ENCODE results near the gene CFAP74.

DNA sequence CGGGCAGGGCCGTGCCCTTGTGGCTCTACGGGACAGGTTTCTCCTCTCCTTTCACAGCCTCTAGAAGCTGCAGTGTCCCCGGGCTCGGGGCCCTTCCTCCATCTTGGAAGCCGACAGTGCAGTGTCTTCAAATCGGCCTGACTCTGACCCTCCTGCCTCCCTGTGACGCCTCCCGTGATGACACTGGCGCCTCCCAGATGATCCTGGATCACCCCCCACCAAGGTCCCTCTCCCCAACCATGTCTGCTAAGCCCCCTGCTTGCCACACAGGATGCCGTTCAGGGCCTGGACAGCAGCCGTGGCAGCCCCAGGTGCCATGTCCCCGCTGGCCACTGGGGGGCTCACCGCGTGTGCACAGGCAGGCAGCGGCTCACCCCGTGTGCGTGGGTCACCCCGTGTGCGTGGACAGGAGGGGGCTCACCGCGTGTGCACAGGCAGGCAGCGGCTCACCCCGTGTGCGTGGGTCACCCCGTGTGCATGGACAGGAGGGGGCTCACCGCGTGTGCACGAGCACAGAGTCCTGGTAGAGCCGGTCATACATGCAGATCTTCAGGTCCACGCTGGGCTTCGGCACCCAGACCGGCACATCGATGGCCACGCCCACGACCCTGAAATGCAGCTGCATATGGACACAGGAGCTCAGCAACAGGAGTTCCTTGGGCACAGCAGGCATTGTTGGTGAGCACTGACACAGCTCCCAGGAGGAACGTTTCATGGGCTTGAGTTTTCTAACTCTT, 59.6 kb downstream of the CFAP74 start:
- TF ChIP-seq GATAD2A (CRISPR knock-in tag; IDR thresholded peaks at IDR 0.05) (peak; percentile 80), BRD4 (CRISPR knock-in tag; IDR thresholded peaks at IDR 0.05) (no peak; the same call in none of the 2 replicates), CBX2 (IDR thresholded peaks at IDR 0.05; ENCODE audit: low read depth, low read length) (no peak), CBX2 (CRISPR knock-in tag; IDR thresholded peaks at IDR 0.05; ENCODE audit: low read depth) (no peak; the same call in 1 of the 2 replicates), ZNF737 (CRISPR knock-in tag; IDR thresholded peaks at IDR 0.05; ENCODE audit: borderline replicate concordance) (no peak)

Measured in HepG2 (cell line).